Activated CD4-positive, alpha-beta T cell treated with anti-CD3 and anti-CD28 coated beads, Interleukin-2, amount 50 U/mL, for 16 hours (primary cell): ENCODE data around the gene PRDM16.

Experiments used
- DNase-seq: peaks from one replicate; pipeline ENCODE4 v3.0.0-alpha.2; 2020

Gene PRDM16

DNA sequence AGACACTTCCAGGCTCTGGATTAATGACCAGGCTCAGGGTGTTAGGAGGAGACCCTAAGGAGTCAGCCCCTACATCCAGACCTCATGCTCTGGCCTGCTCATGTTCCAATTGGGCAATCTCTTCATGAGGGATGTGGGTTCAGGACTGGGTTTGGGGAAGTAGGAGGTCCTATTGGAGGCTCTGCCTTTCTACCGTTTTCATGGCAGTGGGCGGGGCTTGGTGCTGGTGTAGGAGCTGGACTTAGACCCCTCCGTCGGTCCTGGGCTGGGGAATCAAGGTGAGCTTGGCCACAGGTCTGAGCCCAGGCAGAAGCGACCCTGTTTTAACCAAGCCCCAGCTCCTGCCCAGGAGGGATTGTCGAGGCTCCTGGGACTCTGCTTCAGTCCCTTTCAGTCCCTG, 123.4 kb downstream of the PRDM16 start:
- no peak for DNase-seq

DNA sequence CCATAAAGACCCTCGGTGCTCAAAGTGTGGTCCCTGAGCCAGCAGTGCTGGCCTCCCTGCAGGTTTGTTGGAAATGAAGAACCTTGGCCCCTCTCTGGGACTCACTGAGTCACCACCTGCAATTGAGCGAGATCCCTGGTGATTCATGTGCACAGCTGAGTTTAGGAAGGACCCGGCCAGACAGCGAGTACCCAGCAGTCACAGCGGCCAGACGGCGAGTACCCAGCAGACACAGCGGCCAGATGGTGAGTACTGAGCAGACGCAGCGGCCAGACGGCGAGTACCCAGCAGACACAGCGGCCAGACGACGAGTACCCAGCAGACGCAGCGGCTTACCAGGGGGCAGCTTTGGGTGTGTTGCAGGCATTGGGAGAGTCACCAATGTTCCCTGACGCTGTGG, 123.8 kb downstream of the PRDM16 start:
- no peak for DNase-seq

- no peak for DNase-seq
Observed at GRCh38 chr1:3193811-3194210, 124.8 kb downstream of the PRDM16 start.

DNA sequence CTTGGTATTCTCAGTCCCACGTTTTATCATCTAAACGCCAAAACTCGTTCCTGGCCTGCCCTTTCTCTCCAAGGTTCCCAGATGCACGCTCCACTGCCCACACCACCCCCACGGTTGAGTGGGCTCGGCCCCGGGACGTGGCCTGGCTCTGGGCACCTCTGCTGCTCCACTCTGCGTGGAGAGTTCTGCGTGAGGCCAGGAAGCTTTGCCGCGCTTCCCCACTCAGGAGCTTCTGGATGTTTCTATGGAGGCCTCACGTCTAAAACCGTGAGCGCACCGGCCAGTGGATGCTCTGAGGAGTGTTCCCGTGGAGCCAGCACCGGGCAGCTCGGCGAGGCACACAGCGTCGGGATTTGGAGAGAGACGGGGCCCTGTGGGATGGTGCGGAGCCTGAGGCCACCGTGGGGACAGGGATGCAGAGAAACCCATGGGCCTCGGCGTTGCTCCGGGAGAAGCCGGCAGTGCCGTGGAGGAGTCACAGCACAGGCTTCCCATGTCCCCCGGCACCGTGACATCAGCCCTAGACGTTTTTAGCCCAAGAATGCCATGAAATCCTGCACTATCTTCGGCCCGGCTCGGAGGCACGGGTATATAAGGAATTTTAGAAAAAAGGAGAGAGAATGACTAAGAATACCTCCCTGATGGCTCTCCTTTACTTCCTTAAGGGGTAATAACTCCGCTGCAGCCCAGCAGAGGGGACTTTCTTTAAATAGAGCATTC, 125.9 kb downstream of the PRDM16 start:
- DNase-seq: no peak

GRCh38 chr1:3195480-3195815, 126.4 kb downstream of the PRDM16 start:
- DNase-seq: no peak

- DNase-seq: no peak
Observed at GRCh38 chr1:3195966-3196515, 127.0 kb downstream of the PRDM16 start.

DNA sequence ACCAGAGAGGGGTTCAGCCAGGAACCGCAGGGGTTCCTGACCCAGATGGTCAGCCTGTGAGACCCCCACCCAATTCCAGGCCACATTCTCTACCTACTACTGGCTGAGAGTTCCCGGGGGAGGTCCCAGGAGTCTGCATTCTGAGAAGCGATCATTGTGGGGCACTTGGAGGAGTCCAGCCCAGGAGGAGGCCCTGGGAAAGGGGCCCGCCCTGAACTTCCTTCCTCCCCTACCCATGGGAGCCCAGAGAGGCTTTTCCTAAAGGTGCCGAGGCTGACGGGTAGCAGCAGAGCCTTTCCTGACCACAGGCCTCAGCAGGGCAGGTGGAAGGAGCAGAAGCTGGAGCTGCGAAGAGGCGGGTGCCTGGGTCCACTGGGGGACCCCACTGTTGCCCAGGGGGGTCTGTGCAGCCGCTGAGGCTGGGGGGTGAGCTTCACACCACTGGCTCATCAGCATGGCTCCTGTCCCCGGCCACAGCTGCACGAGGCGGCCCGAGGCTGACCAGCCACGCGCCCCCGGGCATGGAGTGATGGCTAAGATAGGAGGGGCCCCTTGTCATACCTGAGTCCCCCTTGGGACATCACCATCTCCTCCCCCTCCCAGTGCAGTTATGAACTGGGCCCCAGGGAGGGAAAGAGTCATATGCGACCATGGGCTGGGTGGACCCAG, 127.7 kb downstream of the PRDM16 start:
- no peak for DNase-seq

DNA sequence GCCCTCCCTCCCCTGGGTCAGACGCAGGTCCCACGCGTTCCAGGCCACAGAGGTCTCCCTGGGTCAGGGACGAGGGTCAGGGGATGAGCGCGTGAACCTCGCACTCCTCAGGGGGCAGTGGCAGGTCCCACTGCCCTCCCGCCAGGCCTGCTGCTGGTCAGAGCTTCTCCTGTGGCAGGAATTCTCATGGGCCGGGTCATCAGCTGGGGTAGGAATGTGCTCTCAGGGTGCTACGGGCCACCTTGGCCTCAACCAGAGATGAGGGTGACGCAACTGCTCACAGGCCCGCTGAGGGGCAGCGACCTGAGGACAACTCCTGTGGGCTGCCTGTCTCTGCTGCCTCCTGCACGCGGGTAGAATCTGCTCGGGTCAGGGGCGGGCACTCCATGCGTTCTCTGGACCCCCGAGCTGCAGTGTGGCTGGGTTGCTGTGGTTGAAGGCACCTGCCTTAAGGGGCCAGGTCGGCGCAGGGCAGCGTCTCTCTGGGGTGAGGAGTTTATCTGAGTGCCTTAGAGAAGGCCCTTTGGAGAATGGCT, 128.8 kb downstream of the PRDM16 start:
- no peak for DNase-seq

DNA sequence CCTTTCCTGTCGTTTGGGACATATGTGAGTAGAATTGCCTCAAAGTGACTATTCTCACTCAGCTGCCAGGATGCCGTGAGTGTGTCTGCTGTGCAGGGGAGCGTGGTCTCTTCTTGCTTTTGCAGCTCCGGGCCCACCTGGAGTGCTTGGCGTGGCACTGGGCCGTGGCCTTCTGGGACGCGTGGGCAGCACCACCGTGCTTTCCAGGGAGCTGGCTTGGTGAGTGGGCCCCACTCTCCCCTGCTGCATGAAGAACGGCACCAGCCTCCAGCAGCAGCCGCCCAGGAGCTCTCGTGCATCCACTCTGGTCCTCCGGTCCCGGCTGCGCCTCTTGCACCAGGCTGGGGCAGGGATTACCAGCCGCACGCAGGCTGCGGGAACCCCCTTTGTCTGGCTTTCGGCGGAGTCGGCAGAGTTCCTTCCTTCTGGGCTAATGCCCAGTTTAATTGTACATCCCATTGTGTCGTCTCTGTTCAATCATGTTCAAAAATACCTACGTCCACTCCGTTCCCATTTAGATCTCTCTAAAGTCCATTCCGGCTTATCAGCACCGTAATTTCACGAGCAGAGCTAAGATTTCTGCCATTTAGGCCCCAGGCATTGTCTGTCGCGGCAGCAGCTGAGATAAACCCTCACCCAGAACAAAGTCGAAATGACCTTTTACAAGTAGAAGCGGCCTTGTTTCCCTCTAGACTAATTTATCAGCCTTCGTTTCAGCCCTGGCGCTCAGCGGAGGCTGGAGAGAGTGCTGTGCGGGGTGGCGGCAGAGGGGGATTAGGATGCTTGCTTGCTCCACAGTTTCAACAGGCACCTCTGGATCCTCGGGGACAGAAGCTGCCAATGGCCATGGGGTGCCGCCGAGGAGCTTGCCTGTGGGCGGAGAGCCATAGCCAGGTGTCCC, 129.6 kb downstream of the PRDM16 start:
- DNase-seq: no peak

GRCh38 chr1:3204725-3205124, 135.7 kb downstream of the PRDM16 start:
- no peak for DNase-seq

GRCh38 chr1:3205815-3206214, 136.8 kb downstream of the PRDM16 start:
- no peak for DNase-seq

- no peak for DNase-seq
Observed at GRCh38 chr1:3206696-3207095, 137.7 kb downstream of the PRDM16 start.

DNA sequence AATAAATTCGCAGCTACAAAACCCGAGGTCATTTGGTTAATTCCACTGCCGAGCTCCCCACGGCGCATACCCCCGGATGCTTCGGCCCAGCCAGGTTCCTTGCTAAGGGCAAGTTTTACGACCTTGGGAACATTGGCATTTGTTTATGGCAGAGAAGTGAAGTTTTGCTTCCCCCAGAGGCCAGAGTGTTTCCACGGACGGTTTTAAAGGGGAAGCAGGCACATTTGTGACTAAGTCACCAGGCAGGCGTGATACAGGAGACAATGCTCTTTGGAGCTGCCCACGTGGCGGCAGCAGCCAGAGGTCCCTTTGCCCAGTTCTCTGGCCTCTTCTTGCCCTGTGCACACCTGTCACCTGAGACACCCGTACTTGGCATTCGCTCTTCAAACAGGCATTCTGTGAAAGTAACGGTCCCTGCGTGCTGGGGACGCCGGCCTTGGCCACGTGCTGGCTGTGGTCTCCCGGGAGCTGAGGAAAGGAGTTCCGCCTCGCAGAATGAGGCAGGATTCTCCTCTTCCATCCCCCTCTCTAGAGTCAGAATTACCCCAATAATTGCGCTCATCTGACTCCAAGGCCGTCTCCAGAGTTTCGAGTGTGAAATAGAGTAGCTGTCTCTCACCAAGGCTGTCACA, 138.3 kb downstream of the PRDM16 start:
- no peak for DNase-seq

GRCh38 chr1:3208819-3209200, 139.8 kb downstream of the PRDM16 start:
- DNase-seq: no peak

- DNase-seq: no peak
Observed at GRCh38 chr1:3209201-3209600, 140.2 kb downstream of the PRDM16 start.

DNA sequence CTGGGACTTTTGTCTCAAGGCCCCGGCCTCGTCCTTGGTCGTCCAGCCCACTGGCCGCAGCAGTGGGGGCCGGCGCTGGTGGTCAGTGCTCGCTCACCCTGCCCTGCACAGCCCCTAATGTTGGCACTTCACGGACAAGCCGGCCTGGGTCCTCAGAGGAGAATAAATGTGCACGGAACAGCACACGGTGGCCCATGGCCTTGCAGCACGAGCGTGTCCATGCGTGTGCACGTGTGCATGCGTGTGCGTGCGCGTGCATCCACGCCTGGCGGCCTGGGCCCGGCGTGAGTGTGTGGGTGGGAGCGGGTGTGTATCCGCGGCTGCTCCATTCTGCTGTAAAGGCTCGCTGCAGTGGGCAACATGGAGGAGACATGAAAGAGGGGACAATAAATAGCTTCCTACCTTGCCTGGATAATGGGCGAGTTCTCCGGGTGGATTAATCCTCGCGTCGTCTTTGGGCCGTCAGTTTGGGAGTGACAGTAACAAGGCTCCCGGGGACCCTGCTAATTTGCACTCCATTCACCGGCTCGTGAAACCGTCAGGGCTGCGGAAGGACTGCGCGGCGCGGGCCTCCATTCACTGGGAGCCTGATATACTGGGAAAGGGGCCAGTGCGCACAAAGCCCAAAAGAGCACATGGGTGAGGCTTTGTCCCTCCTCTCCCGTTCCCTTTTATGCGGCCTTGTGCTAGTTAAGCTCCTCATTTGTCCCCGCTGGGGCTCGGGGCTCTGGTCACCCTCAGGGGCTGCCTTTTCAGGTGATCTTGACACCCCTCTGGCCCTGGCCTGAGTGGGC, 142.8 kb downstream of the PRDM16 start:
- no peak for DNase-seq

DNA sequence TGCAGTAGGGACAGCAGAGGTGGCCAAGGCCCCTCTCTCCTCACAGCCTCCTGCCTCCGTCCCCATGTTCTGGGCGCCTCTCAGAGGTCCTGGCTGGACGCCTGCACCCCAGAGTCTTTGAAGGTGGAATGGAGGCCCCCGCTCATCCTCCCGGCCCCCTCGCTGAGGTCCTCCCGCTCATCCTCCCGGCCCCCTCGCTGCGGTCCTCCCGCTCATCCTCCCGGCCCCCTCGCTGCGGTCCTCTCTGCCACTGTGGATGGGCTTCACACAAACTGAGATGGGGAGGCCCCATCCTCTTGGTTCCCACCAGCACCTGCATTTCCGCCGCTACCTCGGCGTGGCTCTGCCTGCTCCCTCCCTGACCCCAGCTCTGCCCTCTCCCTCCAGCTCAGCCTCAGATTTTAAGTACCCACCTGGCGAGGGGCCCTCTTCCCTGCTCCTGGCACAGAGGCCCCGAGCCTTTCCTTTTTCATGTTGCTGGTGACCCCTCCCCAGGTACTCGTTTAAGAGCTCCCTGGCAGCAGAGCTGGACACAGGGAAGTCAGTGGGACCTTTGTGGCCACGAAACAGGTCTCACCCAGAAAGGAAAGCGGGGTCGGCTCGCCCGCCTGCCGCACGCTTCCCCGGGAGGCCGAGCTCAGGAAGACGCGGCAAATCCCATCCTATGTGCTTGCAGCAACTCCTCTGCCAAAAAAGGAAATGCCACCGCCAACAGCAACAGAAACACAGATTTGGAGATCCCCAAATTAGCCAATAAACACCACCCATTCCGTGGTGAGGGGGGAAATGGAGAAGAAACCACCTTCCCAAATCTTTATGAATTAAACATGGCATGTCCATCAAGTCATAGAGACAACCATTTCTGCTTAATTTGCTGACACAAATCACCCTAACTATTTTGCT, 143.7 kb downstream of the PRDM16 start:
- DNase-seq: no peak

GRCh38 chr1:3213730-3214129, 144.7 kb downstream of the PRDM16 start:
- DNase-seq: no peak

- DNase-seq: no peak
Observed at GRCh38 chr1:3215198-3216014, 146.4 kb downstream of the PRDM16 start.

DNA sequence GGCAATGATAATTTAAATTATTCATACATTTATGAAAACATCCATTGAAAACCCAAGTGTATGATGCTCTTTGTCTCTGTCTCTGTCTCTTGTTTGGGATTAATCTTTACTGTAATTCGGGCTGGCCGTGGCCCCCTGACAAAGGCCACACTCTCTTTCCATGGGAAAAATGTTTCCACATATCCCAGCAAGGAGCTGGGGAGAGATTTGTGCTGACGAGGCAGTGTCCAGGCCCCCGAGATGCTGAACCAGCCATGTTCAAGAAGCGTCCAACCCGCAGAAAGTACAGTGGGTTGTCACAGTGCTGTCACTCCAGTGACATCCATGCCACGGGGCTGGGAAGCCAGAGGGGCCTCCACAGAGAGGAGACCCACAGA, 147.0 kb downstream of the PRDM16 start:
- no peak for DNase-seq
